GM20000 (cell line): ENCODE results near the gene FBXW2.
"Not testable (repeated sequence)": the region's sequence is repeated elsewhere in the genome, so short reads cannot be mapped to it uniquely, and the experiment has no call there.

ENCODE experiments used
- DNase-seq: peaks from one replicate; pipeline ENCODE4 v3.0.0; 2012; ENCODE audit warnings: low spot score
- CTCF ChIP-seq: IDR thresholded peaks from 2 replicates; pipeline ENCODE4 v1.5.1; 2012; ENCODE audit warnings: mild to moderate bottlenecking, control low read depth; ENCODE audit errors: extremely low read depth, missing control alignments

The FBXW2 gene

DNA sequence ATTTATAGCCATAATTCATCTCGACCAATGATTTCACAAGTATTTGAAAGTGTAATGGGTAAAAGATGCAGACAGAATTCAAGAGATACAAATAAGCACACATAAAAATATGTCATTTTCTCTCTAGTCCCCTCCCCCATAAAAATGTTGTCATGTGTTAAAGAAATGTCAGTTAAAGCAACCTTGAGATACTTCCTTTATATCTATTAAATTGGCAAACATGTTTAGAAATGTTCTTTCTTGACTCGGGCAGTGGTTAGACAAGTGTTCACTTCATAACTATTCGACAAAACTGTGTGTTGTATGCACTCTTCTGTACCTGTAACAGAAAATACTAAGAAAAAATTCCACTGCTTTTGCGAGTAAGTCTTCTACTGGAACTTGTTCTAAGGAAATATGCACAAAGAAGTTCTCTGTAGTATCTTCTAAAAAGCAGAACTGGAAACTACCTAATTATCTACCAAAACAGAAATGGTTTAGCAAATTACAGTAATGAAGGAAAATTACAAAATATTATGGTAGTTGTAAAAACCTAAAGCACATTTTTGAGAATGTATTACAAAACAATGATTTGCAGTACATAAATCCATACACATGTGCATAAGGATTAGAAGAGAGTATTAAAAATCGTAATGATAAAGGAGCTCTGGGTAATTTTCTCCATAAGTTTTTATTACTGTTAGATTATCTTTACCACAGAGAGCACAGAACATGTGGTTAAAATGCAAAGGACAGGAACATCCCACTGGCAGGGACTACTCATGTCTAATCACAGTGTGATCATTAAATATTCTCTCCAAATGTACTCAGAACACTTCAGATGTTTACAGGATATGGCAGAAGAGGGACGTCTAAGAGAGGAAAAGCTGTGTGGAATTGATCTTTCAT, 35.9 kb downstream of the FBXW2 start:
- DNase-seq = no peak
- TF ChIP-seq CTCF = no peak

- no peak for DNase-seq
- no peak for TF ChIP-seq CTCF
Observed at GRCh38 chr9:120756531-120756930, 36.7 kb downstream of the FBXW2 start.

DNA sequence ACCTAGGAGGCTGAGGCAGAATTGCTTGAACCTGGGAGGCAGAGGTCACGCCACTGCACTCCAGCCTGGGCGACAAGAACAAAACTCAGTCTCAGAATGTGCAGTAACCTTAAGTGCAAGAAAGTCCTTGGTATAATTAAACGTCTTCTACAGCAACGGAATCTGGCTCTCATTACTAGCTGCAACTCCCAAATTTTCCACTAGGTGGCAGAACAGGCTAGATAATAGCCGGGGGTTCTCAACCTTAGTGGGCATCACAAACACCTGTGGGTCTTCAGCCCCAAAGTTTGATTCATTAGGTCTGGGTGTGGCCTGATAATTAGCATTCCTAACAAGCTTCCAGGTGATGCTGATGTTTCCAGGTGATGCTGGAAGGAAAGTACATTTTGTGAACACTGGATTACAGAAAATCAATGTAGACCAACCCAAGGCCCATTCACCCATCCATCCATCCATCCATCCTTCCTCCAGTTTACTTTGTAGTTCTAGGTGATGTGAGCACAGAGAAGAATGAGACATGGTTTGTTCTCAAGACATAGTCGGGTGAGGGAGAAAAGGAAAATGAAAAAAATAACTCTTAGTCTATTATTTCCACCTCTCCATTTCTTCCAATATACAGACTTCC, 37.3 kb downstream of the FBXW2 start:
- DNase-seq = peak; percentile 80
- peak; percentile 79 for TF ChIP-seq CTCF

DNA sequence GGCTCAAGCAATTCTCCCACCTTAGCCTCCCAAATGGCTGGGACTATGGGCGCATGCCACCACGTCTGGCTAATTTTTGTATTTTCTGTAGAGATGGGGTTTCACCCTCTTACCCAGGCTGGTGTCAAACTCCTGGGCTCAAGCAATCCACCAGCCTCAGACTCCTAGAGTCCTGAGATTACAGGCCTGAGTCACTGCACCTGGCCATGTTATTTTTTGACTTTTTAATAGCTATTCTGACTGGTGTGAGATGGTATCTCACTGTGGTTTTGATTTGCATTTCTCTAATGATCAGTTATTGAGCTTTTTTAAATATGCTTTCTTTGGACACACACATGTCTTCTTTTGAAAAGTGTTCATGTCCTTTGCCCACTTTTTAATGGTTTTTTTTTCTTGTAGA, 38.2 kb downstream of the FBXW2 start:
- no peak for TF ChIP-seq CTCF
- no peak for DNase-seq

GRCh38 chr9:120750421-120750820, 42.8 kb downstream of the FBXW2 start:
- DNase-seq = no peak
- no peak for TF ChIP-seq CTCF

GRCh38 chr9:120746366-120746765, 46.9 kb downstream of the FBXW2 start:
- DNase-seq = not testable (repeated sequence)

DNA sequence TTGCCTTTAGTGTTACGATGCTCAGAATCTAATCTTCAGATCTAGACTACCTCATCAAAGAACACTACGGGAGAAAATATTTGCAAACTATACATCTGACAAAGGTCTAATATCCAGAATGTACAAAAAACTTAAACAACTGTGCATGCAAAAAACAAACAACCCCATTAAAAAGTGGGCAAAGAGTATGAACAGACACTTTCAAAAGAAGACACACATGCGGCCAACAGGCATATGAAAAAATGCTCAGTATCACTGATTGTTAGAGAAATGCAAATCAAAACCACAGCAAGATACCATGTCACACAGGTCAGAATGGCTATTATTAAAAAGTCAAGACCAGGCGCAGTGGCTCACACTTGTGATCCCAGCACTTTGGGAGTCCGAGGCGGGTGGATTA, 47.9 kb downstream of the FBXW2 start:
- DNase-seq = no peak
- no peak for TF ChIP-seq CTCF
